Activated naive CD4-positive, alpha-beta T cell treated with anti-CD3 and anti-CD28 coated beads, Interleukin-2, amount 10 ng/mL, durations not matched to agents 7 days and 5 days (primary cell): ENCODE results near the gene PRR3.
A peak's percentile ranks its signal among the peaks of the same experiment; 100 is the strongest.
"Not testable (repeated sequence)": the region's sequence is repeated elsewhere in the genome, so short reads cannot be mapped to it uniquely, and the experiment has no call there.

Experiments used
- CTCF ChIA-PET: fragments of 350-600 bp; sonication (Branson Sonifier 250); formaldehyde crosslinking; loops from one replicate; lab custom pipeline; 2021; ENCODE audit warnings: antibody characterized with exemption; lab: Charles Lee
- DNase-seq: peaks from one replicate; pipeline ENCODE4 v3.0.0-alpha.2; 2020
- H3K27ac Mint-ChIP-seq: one replicate; pipeline ENCODE4 v1.8.0; 2021; ENCODE audit warnings: mild to moderate bottlenecking, moderate library complexity, mixed read lengths
- H3K27me3 Mint-ChIP-seq: one replicate; pipeline ENCODE4 v1.8.0; 2021; ENCODE audit warnings: mild to moderate bottlenecking, mixed read lengths
- H3K36me3 Mint-ChIP-seq: one replicate; pipeline ENCODE4 v1.8.0; 2021; ENCODE audit warnings: mixed read lengths
- H3K4me1 Mint-ChIP-seq: one replicate; pipeline ENCODE4 v1.8.0; 2021; ENCODE audit warnings: mixed read lengths
- H3K4me3 Mint-ChIP-seq: one replicate; pipeline ENCODE4 v1.8.0; 2021; ENCODE audit warnings: mild to moderate bottlenecking, moderate library complexity, mixed read lengths
- H3K9me3 Mint-ChIP-seq: one replicate; pipeline ENCODE4 v1.8.0; 2021; ENCODE audit warnings: mixed read lengths

The PRR3 gene

GRCh38 chr6:30556906-30557682 lies at the start of gene PRR3:
Gene PRR3 (plus strand): TSS chr6:30557295. CDS start chr6:30557345, 50 bp downstream.
- peaks cover 39% of the 10 kb centered on the region for H3K36me3 Mint-ChIP-seq

GRCh38 chr6:30507849-30508827 lies 49.0 kb upstream of the PRR3 start:
- no peak for DNase-seq
- H3K4me3 Mint-ChIP-seq = peak overlapping the region; percentile 49
- CTCF ChIA-PET = interaction anchor here (1.2 to 2.5 kb wide), 6 partner anchors 14 to 34 kb away, joined by 3 to 15 read pairs (median 7); no protein-coding TSS in a partner anchor
- H3K27me3 Mint-ChIP-seq = no peaks in the 10 kb centered on the region
- H3K9me3 Mint-ChIP-seq = no peaks in the 10 kb centered on the region
- peaks cover 61% of the 10 kb centered on the region for H3K4me1 Mint-ChIP-seq
- H3K27ac Mint-ChIP-seq = peak overlapping the region; percentile 91
- H3K36me3 Mint-ChIP-seq = peaks cover 5% of the 10 kb centered on the region

More at GRCh38 chr6:30556906-30557682, at the start of gene PRR3:
- CTCF ChIA-PET = interaction anchor here (0.9 to 1.7 kb wide), 8 partner anchors 13 to 173 kb away, joined by 3 to 10 read pairs (median 4); partner anchors contain the start of gene ABCF1
- no peaks in the 10 kb centered on the region for H3K9me3 Mint-ChIP-seq
- peak; percentile 94 for DNase-seq
- no peaks in the 10 kb centered on the region for H3K27me3 Mint-ChIP-seq
- H3K4me1 Mint-ChIP-seq = peaks cover 43% of the 10 kb centered on the region
- H3K4me3 Mint-ChIP-seq = peak within 1 kb of the TSS; percentile 97
- peak within 1 kb of the TSS; percentile 100 for H3K27ac Mint-ChIP-seq

- Mint-ChIP-seq H3K4me3 (peak overlapping the region; percentile 49), H3K27me3 (no peaks in the 10 kb centered on the region), H3K9me3 (no peaks in the 10 kb centered on the region), H3K27ac (peak overlapping the region; percentile 91), H3K4me1 (peaks cover 66% of the 10 kb centered on the region), H3K36me3 (peaks cover 5% of the 10 kb centered on the region)
- peak; percentile 41 for DNase-seq
- CTCF ChIA-PET = interaction anchor here (1.0 to 2.5 kb wide), 9 partner anchors 8 to 34 kb away, joined by 3 to 15 read pairs (median 4); no protein-coding TSS in a partner anchor
Measured at GRCh38 chr6:30508890-30509736, 48.0 kb upstream of the PRR3 start.

- CTCF ChIA-PET = interaction anchor here (0.6 to 2.5 kb wide), 7 partner anchors 10 to 33 kb away, joined by 3 to 13 read pairs (median 4); no protein-coding TSS in a partner anchor
- peaks cover 6% of the 10 kb centered on the region for H3K36me3 Mint-ChIP-seq
- no peak overlapping the region for H3K4me3 Mint-ChIP-seq
- peak overlapping the region; percentile 72 for H3K27ac Mint-ChIP-seq
- H3K27me3 Mint-ChIP-seq = no peaks in the 10 kb centered on the region
- H3K9me3 Mint-ChIP-seq = no peaks in the 10 kb centered on the region
- DNase-seq = no peak
- peaks cover 80% of the 10 kb centered on the region for H3K4me1 Mint-ChIP-seq
Measured at GRCh38 chr6:30510419-30511168, 46.5 kb upstream of the PRR3 start.

GRCh38 chr6:30511169-30511546 lies 45.9 kb upstream of the PRR3 start:
- no peak for DNase-seq
- Mint-ChIP-seq H3K27ac (peak overlapping the region; percentile 62), H3K27me3 (no peaks in the 10 kb centered on the region), H3K9me3 (no peaks in the 10 kb centered on the region), H3K4me1 (peaks cover 82% of the 10 kb centered on the region), H3K4me3 (peak overlapping the region; percentile 9), H3K36me3 (peaks cover 6% of the 10 kb centered on the region)
- CTCF ChIA-PET = interaction anchor here (0.6 to 2.5 kb wide), 5 partner anchors 10 to 30 kb away, joined by 3 to 13 read pairs (median 4); no protein-coding TSS in a partner anchor

GRCh38 chr6:30513451-30513850 lies 43.6 kb upstream of the PRR3 start:
- no peak for DNase-seq
- Mint-ChIP-seq H3K27me3 (no peaks in the 10 kb centered on the region), H3K4me3 (no peak overlapping the region), H3K9me3 (peaks cover 4% of the 10 kb centered on the region), H3K27ac (no peak overlapping the region), H3K36me3 (peaks cover 7% of the 10 kb centered on the region), H3K4me1 (peaks cover 82% of the 10 kb centered on the region)
- CTCF ChIA-PET = interaction anchor here (1.0 to 1.6 kb wide), 3 partner anchors 16 to 31 kb away, joined by 3 read pairs; no protein-coding TSS in a partner anchor

GRCh38 chr6:30515106-30515505 lies 42.0 kb upstream of the PRR3 start:
- H3K9me3 Mint-ChIP-seq = peaks cover 14% of the 10 kb centered on the region
- H3K27me3 Mint-ChIP-seq = no peaks in the 10 kb centered on the region
- H3K4me3 Mint-ChIP-seq = peak overlapping the region; percentile 78
- DNase-seq = no peak
- CTCF ChIA-PET = interaction anchor here (1.3 kb wide), 1 partner anchor 15 kb away, joined by 3 read pairs; no protein-coding TSS in a partner anchor
- peaks cover 19% of the 10 kb centered on the region for H3K36me3 Mint-ChIP-seq
- peaks cover 74% of the 10 kb centered on the region for H3K4me1 Mint-ChIP-seq
- H3K27ac Mint-ChIP-seq = peak overlapping the region; percentile 100

GRCh38 chr6:30515944-30516753 lies 40.9 kb upstream of the PRR3 start:
- Mint-ChIP-seq H3K9me3 (peaks cover 21% of the 10 kb centered on the region), H3K4me1 (peaks cover 70% of the 10 kb centered on the region), H3K27me3 (no peaks in the 10 kb centered on the region), H3K27ac (peak overlapping the region; percentile 100), H3K4me3 (peak overlapping the region; percentile 78), H3K36me3 (peaks cover 26% of the 10 kb centered on the region)
- CTCF ChIA-PET = interaction anchor here (0.6 to 3.0 kb wide), 9 partner anchors 12 to 42 kb away, joined by 3 to 13 read pairs (median 4); no protein-coding TSS in a partner anchor
- DNase-seq = peak; percentile 95

GRCh38 chr6:30516754-30517076 lies 40.4 kb upstream of the PRR3 start:
- peak overlapping the region; percentile 78 for H3K4me3 Mint-ChIP-seq
- H3K27me3 Mint-ChIP-seq, DNase-seq: not testable (repeated sequence)
- H3K27ac Mint-ChIP-seq = peak overlapping the region; percentile 100
- CTCF ChIA-PET = interaction anchor here (0.6 to 3.0 kb wide), 9 partner anchors 11 to 43 kb away, joined by 3 to 13 read pairs (median 4); no protein-coding TSS in a partner anchor
- H3K36me3 Mint-ChIP-seq = peaks cover 31% of the 10 kb centered on the region
- H3K9me3 Mint-ChIP-seq = peaks cover 24% of the 10 kb centered on the region
- H3K4me1 Mint-ChIP-seq = peaks cover 69% of the 10 kb centered on the region

- peaks cover 41% of the 10 kb centered on the region for H3K36me3 Mint-ChIP-seq
- peak overlapping the region; percentile 100 for H3K27ac Mint-ChIP-seq
- H3K27me3 Mint-ChIP-seq, H3K4me3 Mint-ChIP-seq, DNase-seq: not testable (repeated sequence)
- CTCF ChIA-PET = interaction anchor here (0.7 to 3.0 kb wide), 6 partner anchors 11 to 76 kb away, joined by 3 to 13 read pairs (median 4); no protein-coding TSS in a partner anchor
- H3K4me1 Mint-ChIP-seq = peaks cover 66% of the 10 kb centered on the region
- H3K9me3 Mint-ChIP-seq = peaks cover 35% of the 10 kb centered on the region
Measured at GRCh38 chr6:30517767-30518504, 39.2 kb upstream of the PRR3 start.

GRCh38 chr6:30518505-30519145 lies 38.5 kb upstream of the PRR3 start:
- H3K4me1 Mint-ChIP-seq = peaks cover 63% of the 10 kb centered on the region
- DNase-seq = peak; percentile 69
- CTCF ChIA-PET = interaction anchor here (0.9 to 3.0 kb wide), 3 partner anchors 11 to 23 kb away, joined by 4 to 13 read pairs (median 6); no protein-coding TSS in a partner anchor
- H3K27me3 Mint-ChIP-seq, H3K4me3 Mint-ChIP-seq: not testable (repeated sequence)
- H3K9me3 Mint-ChIP-seq = peaks cover 40% of the 10 kb centered on the region
- peak overlapping the region; percentile 100 for H3K27ac Mint-ChIP-seq
- H3K36me3 Mint-ChIP-seq = peaks cover 43% of the 10 kb centered on the region
